Cardiac septum (tissue), 1 donor: ENCODE results near the gene ZNF319. TPM values are rescaled to one million over a fixed set of nuclear protein-coding genes. Genes with fewer than 3 reads are reported as not detected.
A peak's percentile ranks its signal among the peaks of the same experiment; 100 is the strongest.

Experiments
- DNase-seq: peaks from one replicate; pipeline ENCODE4 v3.0.0-alpha.2; 2020; ENCODE audit warnings: low spot score
- intact Hi-C: fragments of 100-400 bp; cut with DNase I; formaldehyde crosslinking; loops from one replicate; pipeline ENCODE4 v1.14.0; 2022
- total RNA-seq: library from RNA; stranded (reverse); fragmentation: NEBNext Ultra II Directional; extraction: Animal tissue kit (Norgen Biotek cat#: 25700); gene quantifications from one replicate; pipeline ENCODE4 v1.2.1, GENCODE V29; 2021
- donor health status: DM: no; HTN: no; CAD: no.

ZNF319 gene
- total RNA-seq, 1 donor from 2014 or later: 7.2 TPM

DNA sequence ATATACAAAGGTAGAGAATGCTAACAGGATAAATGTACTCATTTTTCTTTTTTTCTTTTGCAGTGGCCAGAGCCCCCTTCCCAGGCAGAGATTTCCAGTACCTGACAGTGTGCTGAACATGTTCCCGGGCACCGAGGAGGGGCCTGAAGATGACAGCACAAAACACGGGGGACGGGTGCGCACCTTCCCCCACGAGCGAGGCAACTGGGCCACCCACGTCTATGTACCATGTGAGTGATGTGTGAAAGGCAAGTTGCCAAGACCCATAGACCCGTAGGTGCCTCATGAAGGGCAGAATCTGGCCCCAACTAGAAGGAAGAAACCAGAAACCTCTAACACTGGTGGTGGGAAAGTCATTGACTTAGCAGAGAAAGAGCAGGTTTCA is 1.9 kb upstream of the ZNF319 start:
- DNase-seq: no peak
- intact Hi-C loops: loop anchor here (2.0 to 5.0 kb wide), 3 partner anchors 104 to 410 kb away; no protein-coding TSS in a partner anchor

GRCh38 chr16:58001781-58002415 is 1.4 kb upstream of the ZNF319 start:
- DNase-seq: no peak
- intact Hi-C loops: loop anchor here (2.0 to 5.0 kb wide), 3 partner anchors 103 to 410 kb away; no protein-coding TSS in a partner anchor

GRCh38 chr16:58000706-58001676 is 519 bp upstream of the ZNF319 start, which contains the start of gene USB1:
TSS of gene USB1 (plus strand) at chr16:58001407. CDS start at chr16:58001484, 77 bp downstream.
- intact Hi-C loops: loop anchor here (5.0 kb wide), 2 partner anchors 244 to 409 kb away; no protein-coding TSS in a partner anchor
- DNase-seq: peak; percentile 95

DNA sequence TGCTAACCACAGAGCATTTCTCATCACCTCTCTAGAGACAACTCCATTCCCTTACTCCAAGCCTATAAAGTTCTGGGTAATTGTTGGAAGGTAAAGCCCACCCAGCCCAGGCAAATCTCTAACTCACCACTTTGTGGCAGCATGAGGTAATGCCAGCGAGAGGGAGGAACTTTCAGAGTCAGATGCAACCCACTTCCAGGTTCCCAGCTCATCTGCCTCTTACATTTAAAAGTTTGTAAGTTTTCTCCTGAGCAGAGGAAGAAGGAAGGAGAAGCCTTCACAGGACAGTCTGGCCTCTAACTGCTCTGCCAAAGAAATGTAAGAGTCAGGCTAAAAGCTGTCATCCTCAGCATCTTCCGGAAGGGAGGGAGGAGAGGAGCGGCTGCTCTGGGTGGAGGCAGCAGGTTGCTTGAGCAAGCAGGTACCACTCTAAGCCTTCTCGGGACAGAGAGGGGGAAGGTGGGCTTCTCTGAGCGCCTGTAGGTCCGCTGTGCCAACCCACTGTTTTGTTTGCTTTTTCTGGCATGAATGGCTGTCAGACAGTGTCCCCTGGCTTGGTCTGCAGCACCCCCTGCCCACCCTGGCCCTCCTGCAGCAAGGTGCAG is 1.0 kb downstream of the ZNF319 start:
- DNase-seq: no peak
- intact Hi-C loops: no loop called here

DNA sequence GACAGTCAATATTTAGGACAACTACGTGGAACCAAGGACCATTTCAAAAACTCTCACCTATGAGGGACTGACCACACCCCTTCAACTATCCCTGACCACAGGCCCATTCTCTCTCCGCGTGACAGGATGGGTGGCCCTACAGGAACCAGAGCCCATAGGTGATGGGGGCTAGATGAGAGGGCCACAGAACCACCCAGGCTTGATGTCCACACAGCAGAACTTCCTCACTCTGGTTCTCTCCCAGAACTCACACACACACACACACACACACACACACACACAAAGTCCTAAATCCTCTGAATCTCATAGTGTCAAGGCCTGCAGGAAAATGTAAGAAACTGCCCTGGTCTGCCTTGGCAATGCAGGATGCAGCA is 1.5 kb downstream of the ZNF319 start:
- intact Hi-C loops: no loop called here
- DNase-seq: no peak

DNA sequence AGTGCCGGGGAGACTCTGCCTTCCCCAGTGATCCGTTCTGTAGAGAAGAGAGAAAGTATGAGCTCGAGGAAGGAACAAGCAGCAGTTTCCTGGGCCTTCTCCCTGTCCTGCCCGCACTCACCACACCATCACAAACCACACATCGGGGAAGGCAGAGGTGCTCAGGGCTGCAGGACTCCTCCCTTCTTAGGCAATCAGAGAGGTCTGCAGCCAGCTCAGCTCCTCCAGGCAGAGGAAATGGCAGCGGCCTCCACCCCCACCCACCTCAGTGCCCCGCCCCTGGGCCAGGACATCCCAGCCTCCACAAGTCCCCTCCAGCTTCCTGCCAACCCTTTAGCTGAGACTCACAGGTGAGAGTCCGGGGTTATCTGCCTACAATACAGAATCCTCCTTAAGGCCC is 2.0 kb downstream of the ZNF319 start:
- DNase-seq: peak; percentile 86
- intact Hi-C loops: no loop called here

DNA sequence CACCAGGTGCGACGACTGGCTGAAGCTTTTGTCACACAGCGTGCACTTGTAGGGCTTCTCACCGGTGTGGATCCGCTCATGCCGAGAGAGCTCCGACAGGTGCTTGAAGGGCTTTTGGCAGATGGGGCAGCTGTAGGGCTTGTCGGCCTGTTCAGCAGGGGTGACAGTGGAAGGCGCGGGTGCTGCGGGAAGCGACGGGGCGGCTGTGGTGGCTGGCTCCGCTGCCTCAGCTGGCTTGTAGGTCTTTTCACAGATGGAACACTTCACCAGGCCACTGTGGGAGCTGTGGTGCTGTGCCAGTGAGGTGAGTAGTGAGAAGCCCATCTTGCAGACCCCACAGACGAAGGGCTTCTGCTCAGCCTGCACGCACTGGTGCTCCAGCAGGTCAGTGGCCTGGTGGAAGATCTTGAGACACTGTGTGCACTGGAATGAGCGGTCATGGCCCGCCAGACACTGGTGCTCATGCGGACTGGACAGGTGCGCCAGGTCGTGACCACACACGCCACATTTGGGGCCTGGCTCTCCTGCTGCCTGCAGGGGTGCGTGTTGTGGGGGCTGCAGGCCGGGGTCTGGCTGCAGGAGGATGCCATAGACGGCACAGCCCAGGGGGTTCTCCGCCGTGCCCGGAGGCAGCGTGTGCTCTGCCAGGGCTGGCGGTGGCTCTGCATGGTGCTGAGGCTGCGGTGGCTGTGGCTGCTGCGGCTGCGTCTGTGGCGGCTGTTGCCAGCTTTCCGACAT is 2.8 kb downstream of the ZNF319 start:
- DNase-seq: no peak
- intact Hi-C loops: no loop called here

GRCh38 chr16:57997176-57997527 is 3.3 kb downstream of the ZNF319 start:
- no peak for DNase-seq
- intact Hi-C loops: no loop called here

DNA sequence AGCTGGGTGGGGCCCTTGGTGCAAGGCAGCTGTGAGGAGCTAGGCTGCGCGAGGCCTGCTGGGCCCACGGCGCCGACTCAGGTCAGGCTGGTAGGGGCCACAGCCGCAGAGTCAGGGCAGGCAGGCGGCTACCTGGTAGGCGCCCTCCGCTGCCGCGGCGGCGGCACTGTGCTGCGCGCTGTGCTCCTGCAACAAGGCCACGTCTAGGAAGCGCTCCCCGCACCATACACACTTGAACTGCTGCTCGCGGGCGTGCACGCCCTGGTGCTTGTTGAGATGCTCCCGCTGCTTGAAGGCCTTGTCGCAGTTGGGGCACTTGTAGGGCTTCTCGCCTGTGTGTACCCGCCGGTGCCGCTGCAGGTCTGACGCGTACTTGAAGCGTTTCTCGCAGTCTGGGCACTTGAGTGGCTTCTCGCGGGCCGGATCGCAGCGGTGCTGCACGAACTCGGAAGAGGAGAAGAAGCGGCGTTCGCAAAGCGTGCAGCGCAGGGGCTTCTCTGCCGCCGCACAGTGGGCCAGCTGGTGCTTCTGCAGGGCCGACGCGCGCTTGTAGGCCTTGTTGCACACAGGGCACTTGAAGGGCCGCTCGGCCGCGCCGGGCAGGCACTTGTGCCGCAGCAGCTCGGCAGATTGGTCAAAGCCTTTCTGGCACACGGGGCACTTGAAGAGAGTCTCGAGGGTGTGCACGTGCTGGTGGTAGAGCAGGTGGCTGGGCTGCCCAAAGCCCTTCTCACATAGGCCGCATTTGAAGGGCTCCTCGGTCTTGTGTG is 3.9 kb downstream of the ZNF319 start:
- intact Hi-C loops: no loop called here
- no peak for DNase-seq

- no peak for DNase-seq
- intact Hi-C loops: no loop called here
Measured at GRCh38 chr16:57995721-57996405, 4.6 kb downstream of the ZNF319 start.

GRCh38 chr16:57994778-57995177 is 5.7 kb downstream of the ZNF319 start:
- peak; percentile 89 for DNase-seq
- intact Hi-C loops: no loop called here

GRCh38 chr16:57994361-57994760 is 6.1 kb downstream of the ZNF319 start:
- DNase-seq: no peak
- intact Hi-C loops: no loop called here

GRCh38 chr16:57993897-57994296 is 6.6 kb downstream of the ZNF319 start:
- intact Hi-C loops: no loop called here
- DNase-seq: no peak

GRCh38 chr16:57993438-57993837 is 7.0 kb downstream of the ZNF319 start:
- intact Hi-C loops: no loop called here
- no peak for DNase-seq

DNA sequence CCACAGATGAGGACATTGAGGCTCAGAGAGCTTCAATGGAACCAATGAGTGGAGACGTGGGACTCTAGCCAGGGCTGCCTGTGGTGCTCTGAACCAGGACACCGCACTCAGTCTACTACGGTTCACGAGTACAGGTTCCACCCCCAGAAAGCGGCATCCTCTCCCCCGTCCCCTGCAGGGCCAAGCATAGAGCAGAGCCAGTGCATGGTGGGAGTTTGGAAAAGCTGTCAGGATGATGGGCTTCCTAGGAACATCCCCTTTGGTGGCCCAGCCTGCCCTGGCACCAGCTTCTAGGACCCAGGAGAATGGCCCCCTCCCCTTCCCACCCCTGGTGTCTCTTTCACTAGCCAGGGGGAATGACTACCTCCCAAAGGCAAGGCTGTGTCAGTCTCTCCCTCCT is 8.4 kb downstream of the ZNF319 start:
- no peak for DNase-seq
- intact Hi-C loops: no loop called here

DNA sequence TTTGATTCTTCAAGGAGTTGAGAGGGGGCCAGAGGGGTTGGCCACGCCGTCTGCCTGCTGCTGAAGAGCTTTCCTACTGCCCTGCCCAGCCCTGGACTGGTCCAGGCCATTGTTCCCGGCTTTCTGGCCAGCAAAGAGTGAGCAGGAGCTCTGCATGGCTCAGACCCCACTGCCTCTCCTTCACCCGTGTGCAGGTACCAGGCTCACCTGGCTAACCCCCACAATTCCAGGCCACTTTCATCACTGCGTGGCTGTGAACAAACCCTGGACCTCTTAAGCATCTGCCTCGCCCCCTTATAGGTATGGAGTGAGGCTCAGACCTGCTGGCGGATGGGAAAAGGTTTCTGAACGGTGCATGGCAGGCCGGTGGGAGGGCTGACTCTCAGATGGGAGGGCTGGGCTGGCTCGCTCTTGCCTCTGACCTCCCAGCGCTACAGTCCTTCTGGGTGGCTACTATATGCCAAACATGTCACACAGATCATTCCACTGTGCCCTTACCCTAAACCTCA is 8.9 kb downstream of the ZNF319 start:
- DNase-seq: no peak
- intact Hi-C loops: no loop called here

DNA sequence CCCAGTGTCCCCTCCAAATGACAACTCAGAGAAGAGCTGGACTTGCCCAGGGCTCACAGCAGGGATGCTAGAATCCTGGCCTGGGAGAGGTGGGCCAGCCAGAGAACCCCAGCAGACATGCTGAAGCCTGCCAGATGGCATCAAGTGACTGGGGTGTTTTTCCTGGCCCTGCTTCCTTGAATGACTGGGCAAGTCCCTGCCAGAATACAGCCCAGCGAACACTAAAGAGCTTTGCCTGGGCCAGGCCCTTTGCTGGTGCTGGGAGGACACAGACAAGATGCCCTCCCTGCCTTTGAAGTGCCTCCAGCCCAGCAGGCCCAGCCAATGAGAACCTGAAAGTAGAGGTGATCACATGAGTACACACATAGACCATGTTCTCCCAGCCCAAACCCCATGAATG is 11.5 kb downstream of the ZNF319 start:
- no peak for DNase-seq
- intact Hi-C loops: loop anchor here (5.0 to 10.0 kb wide), 2 partner anchors 52 to 184 kb away; partner anchors contain the start of gene KIFC3
